Glomerular visceral epithelial cell (primary cell): Measurements from ENCODE around the gene NKG7.

Source experiments
- DNase-seq: peaks from one replicate; pipeline ENCODE4 v3.0.0-alpha.2; 2016; ENCODE audit errors: extremely low spot score

NKG7 gene

DNA sequence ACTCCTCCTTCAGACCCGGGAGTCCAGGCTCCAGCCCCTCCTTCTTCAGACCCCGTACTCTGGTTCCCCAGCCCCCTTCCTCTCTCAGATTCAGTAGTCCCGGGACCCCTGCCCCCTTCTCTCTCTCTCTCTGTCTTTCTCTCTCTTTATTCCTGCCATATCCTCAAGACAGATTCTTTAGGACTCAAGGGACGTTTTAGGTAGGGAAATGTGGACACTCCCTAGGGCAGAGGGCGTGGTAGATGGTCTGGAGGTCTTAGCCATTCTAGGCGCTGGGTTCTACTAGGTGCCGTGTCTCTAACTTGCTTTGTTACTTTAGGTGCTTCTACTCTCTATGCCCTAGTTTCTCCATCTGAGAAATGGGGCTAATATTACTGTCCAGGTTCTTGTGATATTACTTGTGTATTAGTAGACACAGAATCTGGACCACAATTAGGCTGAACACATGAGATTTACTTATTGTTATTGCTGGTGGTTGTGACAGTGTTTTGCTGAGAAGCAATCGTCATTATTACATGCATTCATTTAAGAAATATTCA, 18.7 kb upstream of the NKG7 start:
- no peak for DNase-seq

DNA sequence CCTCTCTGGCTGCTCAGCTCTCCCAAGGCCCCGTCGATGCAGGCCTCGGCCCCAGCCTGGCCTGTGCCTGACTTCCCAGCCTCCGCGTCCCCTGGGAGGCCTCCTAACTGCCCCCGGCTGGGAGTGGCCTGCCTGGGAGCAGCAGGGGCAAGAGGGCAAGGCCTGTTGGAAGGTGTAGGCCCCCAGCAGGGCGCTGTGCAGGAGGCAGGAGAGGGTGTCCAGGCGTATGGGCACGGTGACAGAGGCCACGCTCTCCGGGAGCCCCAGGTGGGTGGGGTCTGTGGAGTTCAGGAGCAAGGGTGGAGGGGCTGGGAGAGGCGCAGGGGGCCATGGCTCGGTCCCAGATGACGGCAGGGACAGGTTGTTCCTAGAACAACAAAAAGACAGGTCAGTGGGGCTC, 16.7 kb upstream of the NKG7 start:
- no peak for DNase-seq

DNA sequence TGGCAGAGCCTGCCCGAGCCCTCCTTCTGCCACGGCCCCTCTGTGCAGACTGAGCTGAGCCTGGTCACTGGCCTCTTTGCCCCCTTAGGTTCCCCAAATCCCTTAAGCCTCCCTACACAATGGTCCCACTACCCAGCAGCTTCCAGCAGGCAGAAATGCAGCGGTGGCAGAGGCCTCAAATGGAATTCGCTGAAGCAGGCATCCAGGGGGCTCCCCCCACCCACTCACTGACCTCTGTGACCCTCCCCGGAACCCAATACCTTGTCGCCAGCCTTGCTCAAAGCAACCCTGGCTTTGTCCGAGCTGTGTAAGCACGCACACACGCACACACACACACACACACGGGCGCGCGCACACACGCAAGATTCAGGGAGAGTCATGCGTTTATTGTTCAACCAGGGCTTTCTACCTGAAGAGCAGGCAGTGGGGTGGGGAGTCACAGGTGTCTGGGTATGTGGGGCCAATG, 15.5 kb upstream of the NKG7 start, which contains the start of gene LIM2:
LIM2 (minus strand) TSS at position 51 of the 466 bp plus-strand sequence. CDS start 531 bp downstream, outside the sequence.
- no peak for DNase-seq

DNA sequence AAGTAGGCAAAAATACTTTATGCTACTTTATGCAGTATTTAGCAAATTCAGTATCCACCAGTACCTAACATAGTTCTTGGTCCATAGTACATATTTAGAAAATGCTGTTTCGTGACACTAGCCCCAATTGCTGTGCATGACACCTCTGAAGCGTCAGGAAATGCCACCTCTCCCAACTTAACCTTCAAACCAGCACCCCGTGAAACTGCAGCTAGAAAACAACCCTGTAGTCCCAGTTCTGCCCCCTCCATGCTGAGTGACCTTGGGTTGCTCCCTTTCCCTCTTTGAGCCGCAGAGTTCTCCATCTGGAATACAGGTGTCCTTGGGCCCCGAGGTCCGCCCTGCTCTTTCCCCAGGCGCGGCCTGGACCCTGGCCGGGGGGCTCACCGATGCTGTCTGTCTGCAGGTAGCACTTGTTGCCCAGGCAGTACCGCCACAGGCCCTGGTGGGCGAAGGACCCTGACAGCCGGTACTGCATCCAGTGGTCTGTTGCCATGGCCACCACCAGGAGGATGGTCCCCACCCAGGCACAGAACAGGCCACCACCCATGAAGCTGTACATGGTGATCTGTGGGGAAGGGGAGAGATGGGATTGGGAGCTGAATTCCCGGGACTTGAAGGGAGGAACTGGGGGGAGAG, 14.5 kb upstream of the NKG7 start:
- no peak for DNase-seq

DNA sequence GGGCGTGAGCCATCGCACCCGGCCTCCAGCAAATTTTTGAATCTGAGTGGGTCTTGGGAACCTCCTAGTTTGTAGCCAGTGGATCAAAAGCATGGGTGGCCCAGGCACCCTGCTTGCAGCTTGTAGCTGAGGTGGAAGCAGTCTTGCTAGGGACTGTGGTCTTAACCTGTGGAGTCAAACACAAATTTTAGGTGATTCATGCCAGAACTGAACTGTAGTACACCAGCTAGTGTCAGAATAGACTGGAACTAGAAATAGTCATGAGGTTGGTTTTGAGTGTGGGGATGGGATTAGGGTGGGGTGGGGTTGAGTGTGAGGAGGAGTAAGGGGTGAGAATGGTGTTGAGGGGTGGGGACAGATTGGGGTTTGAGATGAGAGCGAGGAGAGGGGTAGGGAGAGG, 9.6 kb upstream of the NKG7 start:
- DNase-seq, result no peak

DNA sequence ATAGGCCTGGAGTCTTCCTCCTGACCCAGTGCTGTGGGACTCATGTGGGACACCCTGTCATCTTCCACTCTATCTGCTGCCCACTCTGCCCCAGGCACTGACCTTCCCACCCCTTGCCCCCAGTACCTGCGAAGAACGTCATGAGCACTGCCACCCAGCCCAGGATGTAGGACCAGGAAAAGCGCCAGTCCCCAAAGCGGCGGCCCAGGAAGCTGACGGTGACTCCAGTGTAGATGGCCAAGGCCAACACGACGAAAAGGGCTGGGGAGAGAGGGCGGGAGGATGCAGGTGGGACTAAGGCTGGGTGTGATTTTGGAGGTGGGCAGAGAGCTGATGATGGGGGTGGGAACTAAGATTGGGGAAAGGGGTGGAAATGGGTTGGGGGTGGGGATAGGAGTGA, 7.9 kb upstream of the NKG7 start:
- DNase-seq, result no peak

DNA sequence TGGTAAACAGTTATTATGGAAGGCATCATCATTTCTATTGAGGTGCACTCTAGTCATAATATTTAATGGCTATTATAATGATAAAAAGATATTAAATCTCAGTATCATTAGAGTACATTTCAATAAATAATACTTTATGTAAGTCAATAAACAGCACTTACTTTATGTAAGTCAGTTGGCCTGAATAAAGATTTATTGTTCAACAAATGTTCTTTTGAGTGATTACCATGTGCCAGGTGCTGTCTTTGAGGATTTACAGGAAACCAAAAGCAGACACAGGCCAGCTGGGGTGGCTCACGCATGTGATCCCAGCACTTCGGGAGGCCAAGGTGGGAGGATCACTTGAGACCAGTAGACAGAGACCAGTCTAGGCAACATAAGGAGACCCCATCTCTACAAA, 5.0 kb upstream of the NKG7 start:
- no peak for DNase-seq

DNA sequence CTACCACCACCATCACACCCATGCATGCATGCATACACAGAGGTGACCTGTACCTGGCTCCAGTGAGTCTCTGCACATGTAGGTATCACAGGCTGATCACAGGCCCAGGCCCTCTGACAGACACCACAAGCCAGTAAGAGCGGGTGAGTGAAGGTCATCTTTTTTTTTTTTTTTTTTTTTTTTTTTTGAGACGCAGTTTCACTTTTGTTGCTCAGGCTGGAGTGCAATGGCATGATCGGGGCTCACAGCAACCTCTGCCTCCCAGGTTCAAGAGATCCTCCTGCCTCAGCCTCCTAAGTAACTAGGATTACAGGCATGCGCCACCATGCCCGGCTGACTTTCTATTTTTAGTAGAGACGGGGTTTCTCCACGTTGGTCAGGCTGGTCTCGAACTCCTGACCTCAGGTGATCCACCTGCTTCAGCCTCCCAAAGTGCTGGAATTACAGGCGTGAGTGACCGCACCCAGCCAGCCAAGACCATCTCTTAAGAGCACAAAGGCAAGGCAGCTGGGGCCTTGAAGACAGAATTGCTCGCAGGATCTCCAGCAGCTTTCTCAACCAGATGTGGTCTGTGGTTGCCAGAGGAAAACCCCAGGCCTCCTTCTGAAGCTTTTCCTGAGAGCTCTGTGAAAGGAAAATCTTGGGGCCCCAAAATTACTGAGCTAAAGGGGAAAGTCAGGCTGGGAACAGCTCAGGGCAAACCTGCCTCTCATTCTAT, 3.2 kb upstream of the NKG7 start:
- no peak for DNase-seq

DNA sequence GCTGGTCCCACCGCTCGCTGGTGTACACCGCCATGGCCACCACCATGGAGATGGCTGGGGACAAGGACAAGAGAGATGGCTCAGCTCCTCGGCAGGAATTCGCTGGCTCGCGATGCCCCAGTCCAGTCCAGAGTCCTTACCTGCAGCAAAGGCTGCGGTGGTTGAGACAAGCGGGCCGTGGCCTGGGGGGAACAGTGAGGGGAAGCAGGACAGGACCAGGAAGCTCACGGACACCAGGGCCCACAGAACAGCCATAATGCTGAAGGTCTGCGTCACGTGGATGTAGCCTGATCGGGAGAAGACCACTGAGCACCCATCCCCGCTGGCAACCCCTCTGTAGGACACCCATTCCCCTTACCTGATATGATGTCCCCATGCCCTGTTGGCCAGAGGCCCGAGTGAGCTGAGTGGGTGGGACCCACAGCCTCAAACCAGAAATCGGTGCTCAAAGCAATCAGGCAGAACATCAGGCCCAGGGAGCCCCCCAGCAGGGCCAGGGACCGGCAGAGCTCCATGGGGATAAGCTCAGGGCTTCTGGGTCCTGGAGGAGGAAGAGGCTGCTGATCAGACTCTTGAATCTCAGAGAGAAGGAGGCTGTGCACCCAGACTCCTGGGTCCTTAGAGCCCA, 319 bp downstream of the NKG7 start:
- no peak for DNase-seq

DNA sequence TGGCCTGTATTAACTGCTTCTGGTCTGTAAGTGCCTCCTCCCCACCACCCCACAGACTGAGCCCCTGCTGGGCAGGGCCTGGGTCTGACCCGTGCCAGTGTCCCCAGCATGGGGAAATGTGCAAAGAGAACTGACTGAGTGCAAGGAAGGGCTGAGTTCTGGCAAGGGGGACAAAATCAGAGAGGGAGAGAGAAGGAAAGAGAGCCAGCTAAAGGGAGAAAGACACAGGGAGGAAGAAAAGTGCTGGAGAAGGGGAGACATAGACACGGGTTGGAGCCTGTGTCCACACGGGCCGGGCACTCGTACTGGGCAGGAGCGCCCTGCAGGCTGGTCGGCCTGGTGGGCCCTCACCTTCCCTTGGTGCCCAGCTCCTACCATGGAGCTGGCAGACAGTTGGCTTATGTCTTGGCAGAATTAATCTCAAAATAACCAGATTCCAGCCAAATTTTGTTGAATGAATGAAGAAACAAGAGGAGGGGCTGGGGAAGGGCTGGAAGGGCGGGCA, 1.2 kb downstream of the NKG7 start:
- no peak for DNase-seq

DNA sequence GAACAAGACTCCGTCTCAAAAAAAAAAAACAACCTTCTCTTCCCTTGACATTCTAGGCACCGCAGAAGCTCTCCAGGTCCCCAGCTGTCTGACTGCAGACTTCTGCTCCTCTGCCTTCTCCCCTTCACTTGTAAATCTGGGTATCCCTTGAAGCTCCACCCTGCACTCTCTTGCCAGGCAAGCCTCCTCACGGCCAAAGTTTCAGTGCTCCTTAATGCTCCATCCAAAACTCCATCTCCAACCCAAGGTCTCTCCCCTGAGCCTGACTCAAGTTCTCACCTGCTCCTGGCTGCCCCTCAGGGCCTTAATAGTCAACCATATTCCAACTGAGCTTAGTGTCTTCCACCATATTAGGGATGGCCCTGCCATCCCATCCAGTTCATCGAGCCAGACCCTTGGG, 2.2 kb downstream of the NKG7 start:
- DNase-seq, result no peak

DNA sequence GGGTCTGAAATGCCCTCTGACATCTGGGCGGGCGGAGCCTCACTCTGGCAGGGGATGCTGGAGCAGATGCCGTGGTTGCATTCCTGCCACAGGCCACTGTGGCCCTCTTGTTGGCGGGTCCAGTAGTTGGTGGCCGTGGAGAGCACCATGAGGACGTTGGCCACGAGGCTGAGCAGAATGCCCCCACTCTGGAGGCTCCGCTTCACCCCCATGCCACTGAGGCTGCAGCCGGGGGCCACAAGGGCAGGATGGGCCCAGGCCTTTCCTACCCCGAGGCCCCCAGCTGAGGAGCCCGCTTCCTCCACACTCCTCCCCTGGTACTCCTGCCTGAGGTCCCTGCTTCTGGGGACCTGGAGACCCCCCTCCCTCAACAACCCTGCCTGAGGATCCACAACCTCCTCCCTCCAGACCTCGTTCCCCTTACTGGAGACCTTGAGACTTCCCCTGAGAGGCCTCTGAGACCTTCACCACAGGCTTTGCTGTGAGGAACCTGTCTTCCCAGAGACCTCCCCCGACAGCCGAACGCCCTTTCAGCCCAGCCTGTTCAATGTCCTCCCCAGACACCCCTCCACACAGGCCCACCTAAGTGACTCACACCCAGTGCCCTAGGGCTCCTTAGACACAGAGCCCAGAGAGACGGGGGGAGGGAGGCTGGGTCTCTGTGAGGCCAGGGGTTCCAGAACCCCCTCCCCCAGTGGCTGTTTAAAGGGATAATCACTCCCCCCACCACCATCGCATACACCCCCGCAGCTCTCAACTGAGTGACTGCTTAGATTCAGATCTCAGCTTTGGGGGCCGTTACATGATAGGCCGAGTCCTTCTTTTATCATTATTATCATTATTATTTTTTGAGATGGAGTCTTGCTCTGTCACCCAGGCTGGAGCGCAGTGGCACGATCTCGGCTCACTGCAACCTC, 3.8 kb downstream of the NKG7 start, which contains the start of gene CLDND2:
CLDND2 (minus strand) TSS at position 638 of the 917 bp plus-strand sequence; CDS start at position 212, 426 bp downstream.
- DNase-seq, result no peak

DNA sequence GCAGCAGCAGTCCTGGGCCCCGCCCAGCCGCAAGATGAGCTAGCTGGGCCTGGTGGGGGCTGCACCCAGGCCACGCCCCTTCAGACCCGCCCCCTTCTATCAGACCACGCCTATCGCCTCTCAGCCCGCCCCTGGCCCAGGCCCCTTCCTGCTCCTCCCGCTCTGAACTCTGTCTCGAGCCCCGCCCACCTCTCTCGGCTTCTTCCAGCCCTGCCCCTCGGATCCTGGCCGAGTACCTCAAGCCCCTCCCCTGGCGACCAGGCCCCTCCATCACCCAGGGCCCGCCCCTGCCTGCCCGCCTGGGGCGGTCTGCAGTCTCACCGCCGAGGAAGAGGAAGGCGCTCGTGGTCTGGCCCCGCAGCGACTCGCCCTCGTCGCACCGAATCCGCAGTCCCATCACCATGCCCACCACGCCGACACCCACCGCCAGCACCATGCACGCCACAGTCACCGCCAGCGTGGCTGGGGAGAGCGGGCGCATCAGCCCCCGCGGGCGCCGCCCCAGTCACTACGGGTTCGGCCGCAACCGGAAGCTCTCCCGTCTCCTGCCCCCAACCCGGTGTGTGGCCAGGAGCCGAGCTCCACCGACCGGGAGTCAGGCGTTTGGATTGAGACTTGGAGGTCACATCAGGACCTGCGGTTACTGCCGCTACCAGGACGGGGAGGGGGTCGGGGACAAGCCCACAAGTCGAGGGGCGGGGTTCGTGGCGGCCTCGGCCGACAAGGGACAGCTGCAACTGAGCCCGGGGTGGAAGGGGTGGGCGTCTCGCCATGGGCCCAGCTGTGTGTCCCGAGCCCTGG, 4.7 kb downstream of the NKG7 start:
- peak; percentile 100 for DNase-seq

DNA sequence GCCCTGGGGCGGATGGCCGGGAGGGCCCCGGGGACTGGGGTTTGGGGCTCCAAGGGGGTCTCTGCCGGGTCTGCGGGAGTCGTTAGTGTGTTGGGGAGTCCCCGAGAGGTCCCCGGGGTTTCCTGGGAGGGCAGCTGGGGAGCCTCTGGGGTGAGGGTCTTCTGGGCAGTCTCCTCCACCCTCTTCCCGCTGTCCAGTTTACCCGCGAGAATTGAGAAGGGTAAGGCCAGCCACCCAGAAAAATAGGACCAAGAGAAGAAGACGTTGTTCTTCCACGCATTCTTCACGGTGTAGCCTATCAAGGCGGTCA, 5.2 kb downstream of the NKG7 start:
- DNase-seq, result no peak

DNA sequence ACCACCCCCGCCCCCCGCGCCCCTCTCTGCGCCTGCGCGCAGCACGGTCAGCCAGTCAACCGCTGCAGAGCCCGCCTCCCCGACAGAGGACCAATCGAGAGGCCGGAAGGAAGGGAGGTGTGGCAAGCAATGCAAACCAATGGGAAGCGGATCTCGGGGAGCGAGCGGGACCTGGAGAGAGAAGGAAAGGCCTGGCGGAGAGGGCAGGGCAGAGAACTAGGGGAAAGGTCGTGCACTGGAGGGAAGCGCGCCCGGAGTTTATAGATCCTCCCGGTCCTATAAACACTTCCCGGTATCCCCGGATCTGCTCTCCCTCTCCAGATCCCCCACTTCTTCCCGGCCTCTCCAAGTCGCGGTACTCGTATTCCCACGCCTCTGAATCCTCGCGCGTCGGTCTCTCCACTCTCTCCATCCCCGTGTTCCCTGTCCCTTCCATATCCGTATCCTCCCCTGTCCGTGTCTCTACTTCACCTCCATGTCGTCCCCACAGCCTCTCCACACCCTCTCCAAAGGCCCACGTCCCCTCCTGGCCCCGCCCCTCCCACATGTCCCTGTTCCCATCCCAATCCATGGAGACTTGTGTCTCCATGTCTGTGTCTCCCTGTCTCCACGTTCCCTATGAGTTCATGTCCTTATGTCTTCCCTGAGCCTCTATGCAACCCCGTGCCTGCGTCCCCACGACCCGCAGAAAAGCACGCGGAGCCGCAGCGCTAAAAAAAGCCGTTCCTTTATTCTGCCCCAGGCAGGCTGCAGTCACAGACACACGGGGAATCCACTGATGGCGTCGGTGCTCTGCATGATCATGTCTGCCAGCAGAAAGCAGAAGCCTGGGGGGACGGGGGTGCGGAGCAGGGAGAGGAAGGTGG, 5.8 kb downstream of the NKG7 start:
- DNase-seq, result peak; percentile 98

DNA sequence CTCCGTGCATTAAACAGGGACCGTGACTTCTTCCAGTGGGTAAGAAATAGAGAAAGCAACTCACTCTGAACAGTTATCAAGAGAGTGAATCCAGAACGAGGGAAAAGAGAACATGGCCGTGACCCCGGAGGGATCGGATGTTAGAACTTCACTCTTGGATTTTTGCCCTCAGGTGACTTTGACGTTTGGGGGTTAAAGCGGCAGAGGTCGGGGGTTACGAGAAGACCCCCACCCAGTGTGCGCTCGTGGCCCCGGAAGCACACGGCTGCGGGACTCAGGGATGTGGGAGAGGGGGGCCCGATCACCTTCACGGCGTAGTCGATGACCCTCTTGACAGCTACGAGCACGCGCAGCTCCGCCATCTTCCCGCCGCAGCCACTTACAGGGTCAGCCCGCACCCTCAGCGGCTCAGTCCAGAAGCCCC, 6.5 kb downstream of the NKG7 start, which contains the start of gene ETFB:
ETFB (minus strand) TSS at position 424 of the 424 bp plus-strand sequence; CDS start at position 362, 62 bp downstream.
- no peak for DNase-seq

DNA sequence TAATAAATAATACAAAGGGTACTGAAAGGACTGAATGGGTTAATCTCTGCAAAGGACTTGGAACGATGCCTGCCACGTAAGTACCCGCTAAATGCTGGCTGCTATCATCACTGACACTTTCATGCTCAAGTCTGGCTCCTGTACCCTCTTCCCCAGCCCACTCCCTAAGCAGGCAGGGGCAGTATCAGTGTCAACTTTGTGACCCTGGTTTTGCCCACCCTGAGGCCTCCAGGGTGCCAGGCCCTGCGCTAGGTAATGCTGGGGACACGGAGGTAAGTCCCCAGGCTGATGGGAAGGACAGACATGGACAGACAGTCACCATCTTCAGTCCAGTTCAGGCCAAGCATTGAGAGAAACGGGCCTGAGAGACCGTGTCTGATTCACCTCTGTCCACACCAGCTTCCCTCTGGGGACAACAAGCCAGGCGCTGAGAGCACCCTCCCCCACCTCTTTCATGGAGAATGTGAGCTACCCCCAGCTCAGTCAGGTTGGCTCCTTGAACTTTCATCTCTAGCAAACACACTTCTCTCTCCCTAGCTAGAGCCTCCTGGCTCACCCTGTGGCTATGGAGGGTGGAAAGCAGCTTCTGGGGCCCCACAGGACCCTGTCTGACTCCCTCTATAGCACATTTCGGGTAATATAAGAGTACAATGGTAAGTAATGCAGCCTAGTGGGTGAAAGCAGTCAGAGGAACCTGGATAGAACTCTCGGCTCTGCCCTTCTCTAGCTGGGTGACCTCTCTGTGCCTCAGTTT, 7.1 kb downstream of the NKG7 start:
- peak; percentile 40 for DNase-seq

DNA sequence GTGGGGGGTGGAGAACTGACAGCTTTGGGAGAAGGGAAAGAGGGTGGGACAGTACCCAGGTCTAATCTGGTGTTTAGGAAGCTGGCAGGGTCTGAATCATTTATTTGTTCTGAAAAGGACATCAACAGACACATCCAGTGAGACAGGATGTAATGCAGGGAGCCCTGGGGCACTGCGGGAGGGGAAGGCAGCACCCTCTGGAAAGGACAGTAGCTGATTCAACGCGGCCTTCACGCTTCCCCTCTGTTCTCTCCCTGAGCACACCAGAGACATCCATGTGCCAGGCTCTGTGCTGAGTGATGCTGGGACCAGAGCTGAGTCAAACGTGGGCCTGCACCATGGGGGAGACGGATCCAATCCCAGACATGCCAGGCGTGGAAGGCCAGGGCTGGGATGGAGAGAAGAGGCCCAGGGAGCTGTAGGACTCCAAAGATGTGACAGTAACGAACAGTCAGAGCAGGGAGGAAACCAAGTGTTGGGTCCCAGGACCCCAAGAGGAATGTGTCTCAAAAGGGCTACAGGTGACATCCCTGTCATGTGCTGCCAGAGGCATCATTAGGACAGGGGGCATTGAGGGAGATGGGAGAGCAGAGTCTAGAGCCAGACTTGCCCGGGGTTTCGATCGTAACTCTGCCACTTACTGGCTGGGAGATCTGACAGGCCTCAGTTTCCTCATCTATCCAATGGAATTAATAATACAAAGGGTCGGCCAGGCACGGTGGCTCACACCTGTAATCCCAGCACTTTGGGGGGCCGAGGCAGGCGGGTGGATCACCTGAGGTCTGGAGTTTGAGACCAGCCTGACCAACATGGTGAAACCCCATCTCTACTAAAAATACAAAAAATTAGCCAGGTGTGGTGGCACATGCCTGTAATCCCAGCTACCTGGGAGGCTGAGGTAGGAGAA, 8.0 kb downstream of the NKG7 start:
- DNase-seq, result no peak
